ENCODE data around the gene C1QTNF7.

GRCh38 chr4:15481961-15482745 lies 54.3 kb downstream of the C1QTNF7 start:
- TF ChIP-seq CTCF (IDR thresholded peaks at IDR 0.05; ENCODE audit: insufficient read depth, low read depth, low read length) (no peak), EZH2 (IDR thresholded peaks at IDR 0.05; ENCODE audit: insufficient read depth, low read length) (no peak)

Data from astrocyte (in vitro differentiated cells and primary cell).